ENCODE measurements around the gene SPEG.

- TF ChIP-seq EZH2 (IDR thresholded peaks at IDR 0.05), result no peak
- TF ChIP-seq POLR2AphosphoS5 (IDR thresholded peaks at IDR 0.05; ENCODE audit: borderline replicate concordance, low read depth, low read length), result no peak
Observed at GRCh38 chr2:219392754-219393153, 41.9 kb upstream of the SPEG start.

Data from SK-N-MC (cell line).